IPS DF 6.9 (cell line): Measurements from ENCODE around the gene CR2.
"Not testable (repeated sequence)": the region's sequence is repeated elsewhere in the genome, so short reads cannot be mapped to it uniquely, and the experiment has no call there.

ENCODE experiments used
- DNase-seq: peaks from one replicate; pipeline ENCODE4 v3.0.0-alpha.2; 2013; ENCODE audit warnings: low read depth, low spot score
- H3K27ac ChIP-seq: one replicate; pipeline ENCODE4 v1.5.1; 2013; ENCODE audit warnings: low read length, control low read depth
- H3K27me3 ChIP-seq: 2 replicates; pipeline ENCODE4 v1.6.1; 2013; ENCODE audit warnings: mild to moderate bottlenecking, low read length; ENCODE audit not compliant: control insufficient read depth, insufficient read depth
- H3K36me3 ChIP-seq: 2 replicates; pipeline ENCODE4 v1.6.1; 2013; ENCODE audit warnings: low read length; ENCODE audit not compliant: control insufficient read depth, insufficient read depth
- H3K4me1 ChIP-seq: 2 replicates; pipeline ENCODE4 v1.6.1; 2013; ENCODE audit warnings: low read length; ENCODE audit not compliant: control insufficient read depth, insufficient read depth
- H3K4me3 ChIP-seq: 2 replicates; pipeline ENCODE4 v1.5.1; 2013; ENCODE audit warnings: mild to moderate bottlenecking, low read length
- H3K9me3 ChIP-seq: 2 replicates; pipeline ENCODE4 v1.6.1; 2013; ENCODE audit warnings: low read length, inconsistent platforms; ENCODE audit not compliant: control insufficient read depth, insufficient read depth
- WGBS: extraction: QIAGEN DNeasy Blood & Tissue Kit; methylation state at CpG from one replicate; pipeline ENCODE4 v1.1.7; 2013; ENCODE audit warnings: mixed read lengths, missing lambda C conversion rate; ENCODE audit not compliant: insufficient read length, insufficient coverage; 5-methylcytosine and 5-hydroxymethylcytosine counted together

Gene CR2

DNA sequence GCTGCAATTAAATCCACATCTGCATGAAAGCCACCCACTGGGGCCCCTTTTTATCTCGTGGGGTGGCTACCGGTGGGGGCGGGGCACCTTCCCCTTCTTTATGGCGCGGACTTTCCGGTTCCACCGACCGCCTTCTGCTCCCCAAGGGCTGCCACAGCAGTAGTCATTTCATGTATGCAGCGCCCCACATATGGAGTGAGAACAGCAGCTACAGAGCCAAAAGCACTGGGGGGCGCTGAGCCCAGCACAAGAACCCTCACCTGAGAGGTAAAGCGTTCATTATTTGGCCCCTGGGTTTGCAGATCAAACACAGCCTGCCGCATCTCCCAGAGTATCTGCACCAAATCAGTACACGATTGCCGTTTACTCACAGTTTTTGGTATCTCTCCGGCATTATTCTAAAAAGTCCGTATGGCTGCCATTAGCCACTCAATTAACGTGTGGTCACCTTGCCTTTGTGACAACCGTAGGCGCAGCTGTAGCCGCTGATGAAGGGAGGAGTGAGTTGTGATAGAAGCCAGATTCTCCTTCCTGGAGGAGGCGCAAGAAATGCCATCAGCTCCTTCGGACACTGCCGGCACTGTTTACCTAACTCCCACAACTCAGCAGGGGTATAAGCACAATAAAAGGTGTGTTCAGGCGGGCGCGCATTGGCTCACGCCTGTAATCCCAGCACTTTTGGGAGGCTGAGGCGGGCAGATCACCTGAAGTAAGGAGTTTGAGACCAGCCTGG lies 30.4 kb upstream of the CR2 start:
- no peaks in the 10 kb centered on the region for H3K27me3 ChIP-seq
- WGBS = no CpG with 5 or more reads among the region's 28 CpGs
- no peak overlapping the region for H3K4me3 ChIP-seq
- H3K9me3 ChIP-seq = no peaks in the 10 kb centered on the region
- DNase-seq = no peak
- no peaks in the 10 kb centered on the region for H3K36me3 ChIP-seq
- H3K27ac ChIP-seq = no peak overlapping the region
- H3K4me1 ChIP-seq = no peaks in the 10 kb centered on the region

DNA sequence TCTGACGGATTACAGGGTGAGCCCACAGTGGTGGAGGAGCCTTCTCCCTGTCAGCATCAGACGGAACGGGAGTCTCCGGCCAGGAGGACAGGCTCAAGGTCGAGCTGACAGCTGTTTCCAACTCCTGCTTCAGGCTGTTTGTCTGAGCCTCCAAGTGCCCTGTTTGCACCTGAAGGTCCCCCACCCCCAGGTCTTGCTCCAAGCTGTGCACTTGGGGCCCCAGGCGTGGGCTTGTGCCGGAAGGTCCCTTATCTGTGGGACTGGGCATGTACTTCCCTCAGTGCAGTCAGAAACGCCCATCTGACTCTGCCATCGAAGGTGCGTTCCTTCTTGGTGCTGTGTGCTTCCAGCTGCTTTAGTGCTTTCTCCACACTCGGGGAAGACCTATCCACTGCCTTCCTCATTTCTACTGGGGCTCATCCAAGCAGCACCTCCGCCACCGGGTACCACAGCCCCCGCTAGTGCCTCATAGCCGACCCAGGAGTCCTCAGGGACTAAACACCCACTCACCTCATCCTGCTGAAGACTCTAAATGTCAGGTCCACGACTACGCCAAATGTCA lies 29.5 kb upstream of the CR2 start:
- Histone ChIP-seq H3K9me3 (no peaks in the 10 kb centered on the region), H3K4me3 (no peak overlapping the region), H3K27ac (no peak overlapping the region), H3K36me3 (no peaks in the 10 kb centered on the region), H3K4me1 (no peaks in the 10 kb centered on the region), H3K27me3 (no peaks in the 10 kb centered on the region)
- WGBS = no CpG with 5 or more reads among the region's 17 CpGs
- DNase-seq = no peak

DNA sequence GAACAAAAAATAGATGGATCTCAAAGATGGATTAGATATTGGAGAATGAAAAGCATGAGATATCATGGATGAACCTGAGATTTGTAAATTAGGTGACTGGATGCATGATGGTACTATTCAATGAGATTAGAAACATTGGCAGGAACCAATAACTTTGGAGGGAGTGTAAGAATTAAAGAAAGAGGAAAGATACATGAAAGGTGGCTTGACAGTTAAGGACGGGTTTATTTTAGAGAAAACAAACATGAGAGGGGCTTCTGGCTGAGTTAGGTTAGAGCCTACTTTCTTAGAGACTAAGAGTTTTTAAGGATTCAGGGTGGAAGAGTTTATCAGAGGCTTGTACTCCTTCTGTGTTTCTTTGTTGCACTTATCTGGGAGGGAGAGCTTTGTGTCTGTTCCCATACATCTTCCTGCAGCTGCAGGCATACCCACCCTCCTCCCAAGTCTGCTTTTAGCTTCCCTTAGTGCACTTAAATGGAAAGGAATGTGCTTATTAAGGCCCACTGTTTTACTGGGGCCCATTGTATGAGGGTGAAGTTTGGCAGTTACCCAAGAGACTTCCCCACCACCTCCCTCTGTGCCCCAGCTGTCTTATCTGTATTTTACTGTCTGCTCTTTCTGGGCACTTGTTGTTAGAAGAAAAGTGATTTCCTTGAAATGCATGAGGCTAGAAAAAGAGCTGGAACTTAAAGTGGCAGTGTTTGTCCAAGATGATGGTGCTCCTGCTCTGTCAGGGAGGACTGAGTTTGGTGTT lies 26.1 kb upstream of the CR2 start:
- Histone ChIP-seq H3K36me3 (no peaks in the 10 kb centered on the region), H3K4me1 (no peaks in the 10 kb centered on the region), H3K4me3 (no peak overlapping the region), H3K27ac (no peak overlapping the region), H3K27me3 (no peaks in the 10 kb centered on the region), H3K9me3 (no peaks in the 10 kb centered on the region; the same call in 1 of the 2 replicates)
- WGBS = no CpG with 5 or more reads among the region's 1 CpG
- DNase-seq = no peak

DNA sequence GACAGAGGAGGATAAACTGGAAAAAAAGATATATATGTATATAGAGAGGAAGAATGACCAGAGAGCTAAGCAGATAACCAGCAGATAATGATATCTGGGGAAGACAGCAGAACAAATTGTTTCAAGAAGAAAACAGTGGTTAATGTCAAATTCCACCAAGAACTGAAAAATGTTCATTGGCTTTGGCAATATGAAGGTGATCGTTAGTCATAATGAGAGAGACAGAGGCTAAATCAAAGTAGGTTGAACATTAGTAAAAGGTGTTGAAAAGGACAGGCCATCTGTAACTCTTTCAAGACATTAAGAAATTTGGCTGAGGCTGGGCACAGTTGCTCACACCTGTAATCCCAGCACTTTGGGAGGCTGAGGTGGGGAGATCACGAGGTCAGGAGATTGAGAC lies 25.3 kb upstream of the CR2 start:
- no peaks in the 10 kb centered on the region for H3K27me3 ChIP-seq
- H3K36me3 ChIP-seq = no peaks in the 10 kb centered on the region
- no peak overlapping the region for H3K4me3 ChIP-seq
- WGBS = no CpG with 5 or more reads among the region's 2 CpGs
- no peak overlapping the region for H3K27ac ChIP-seq
- H3K4me1 ChIP-seq = no peaks in the 10 kb centered on the region
- DNase-seq = no peak
- no peaks in the 10 kb centered on the region; the same call in 1 of the 2 replicates for H3K9me3 ChIP-seq

DNA sequence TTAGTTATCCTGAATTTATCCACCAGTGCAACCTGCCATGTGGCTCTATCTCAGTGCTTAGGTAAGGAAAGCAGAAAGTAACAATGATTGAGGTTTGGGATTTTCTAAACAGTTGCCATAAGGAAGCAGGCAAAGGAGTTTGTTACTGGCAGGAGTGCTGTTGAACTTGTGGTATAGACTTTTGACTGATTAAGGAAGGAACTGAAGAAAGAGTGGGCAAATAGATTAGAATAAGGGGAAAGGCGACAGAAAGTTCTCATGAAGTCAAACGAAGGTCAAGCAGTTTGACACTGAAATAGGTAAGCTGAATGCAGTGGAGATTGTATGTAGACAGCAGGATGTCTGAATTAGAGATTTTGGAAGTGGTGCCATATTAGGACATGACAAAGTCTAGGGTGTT lies 24.2 kb upstream of the CR2 start:
- H3K27me3 ChIP-seq = no peaks in the 10 kb centered on the region
- H3K27ac ChIP-seq = no peak overlapping the region
- no peaks in the 10 kb centered on the region; the same call in 1 of the 2 replicates for H3K9me3 ChIP-seq
- no peak overlapping the region for H3K4me3 ChIP-seq
- WGBS = no CpG with 5 or more reads among the region's 2 CpGs
- H3K36me3 ChIP-seq = no peaks in the 10 kb centered on the region
- H3K4me1 ChIP-seq = no peaks in the 10 kb centered on the region
- DNase-seq = no peak

DNA sequence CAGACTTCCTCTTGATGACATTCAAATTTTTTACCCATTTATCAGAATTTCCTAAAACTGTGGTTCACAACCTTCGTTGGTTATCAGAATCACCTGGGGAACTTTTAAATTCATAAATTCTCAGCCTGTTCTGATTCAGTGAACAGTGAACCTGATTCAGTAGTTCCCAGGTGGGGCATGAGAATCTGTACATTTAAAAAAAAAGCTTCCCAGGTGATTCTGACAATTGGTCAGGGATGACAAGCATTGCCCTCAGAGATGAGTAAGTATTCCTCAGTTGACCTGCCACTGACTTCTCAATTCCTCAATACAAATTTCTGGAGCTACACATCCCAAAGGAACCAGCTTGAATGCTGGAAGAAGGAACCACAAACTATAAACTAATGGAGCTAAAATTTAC lies 23.5 kb upstream of the CR2 start:
- DNase-seq = no peak
- Histone ChIP-seq H3K4me3 (no peak overlapping the region), H3K9me3 (no peaks in the 10 kb centered on the region; the same call in 1 of the 2 replicates), H3K4me1 (no peaks in the 10 kb centered on the region), H3K36me3 (no peaks in the 10 kb centered on the region), H3K27ac (no peak overlapping the region), H3K27me3 (no peaks in the 10 kb centered on the region)
- no CpG with 5 or more reads among the region's 1 CpG for WGBS

DNA sequence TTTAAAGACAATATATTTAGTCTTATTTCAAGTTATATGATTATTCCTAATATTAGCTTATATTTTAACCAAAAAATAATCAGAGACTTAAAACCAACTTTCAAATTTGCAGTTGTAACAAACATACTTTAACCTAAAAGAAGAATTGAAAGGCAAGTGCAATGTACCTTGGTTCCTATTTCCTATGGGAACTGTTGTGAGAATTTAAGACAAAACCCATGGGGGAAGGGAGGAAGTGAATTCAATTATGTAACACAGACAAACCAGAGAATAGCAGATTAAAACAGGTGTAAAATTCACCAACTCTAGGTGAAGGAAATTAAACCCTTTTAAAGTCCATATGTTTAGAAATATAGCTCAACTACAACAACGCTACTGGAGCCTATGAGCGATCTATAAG lies 22.6 kb upstream of the CR2 start:
- no peak for DNase-seq
- Histone ChIP-seq H3K4me3 (no peak overlapping the region), H3K36me3 (no peaks in the 10 kb centered on the region), H3K27ac (no peak overlapping the region), H3K27me3 (no peaks in the 10 kb centered on the region), H3K9me3 (no peaks in the 10 kb centered on the region; the same call in 1 of the 2 replicates), H3K4me1 (no peaks in the 10 kb centered on the region)
- no CpG with 5 or more reads among the region's 2 CpGs for WGBS

DNA sequence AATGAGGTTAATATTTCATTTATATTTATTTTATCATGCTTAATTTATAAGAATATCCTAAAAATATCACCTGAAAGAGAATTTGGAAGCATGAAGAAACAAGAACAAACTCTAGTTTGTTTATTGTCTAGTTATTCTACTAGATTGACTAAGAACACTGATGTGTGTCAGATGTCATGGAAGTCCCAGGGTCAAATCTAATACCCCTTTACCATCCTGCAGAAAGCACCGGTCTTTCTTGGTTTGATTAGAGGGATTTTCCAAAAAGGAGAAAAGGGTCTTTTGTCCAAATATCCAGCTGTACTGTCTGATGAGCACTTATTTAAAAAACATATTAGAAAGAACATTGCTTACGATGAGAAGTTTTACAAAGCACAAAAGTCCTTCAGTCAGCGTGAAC lies 20.7 kb upstream of the CR2 start:
- H3K4me3 ChIP-seq = no peak overlapping the region
- no peaks in the 10 kb centered on the region for H3K27me3 ChIP-seq
- WGBS = no CpG with 5 or more reads among the region's 3 CpGs
- H3K36me3 ChIP-seq = no peaks in the 10 kb centered on the region
- DNase-seq = no peak
- no peak overlapping the region for H3K27ac ChIP-seq
- H3K9me3 ChIP-seq = no peaks in the 10 kb centered on the region; the same call in 1 of the 2 replicates
- no peaks in the 10 kb centered on the region for H3K4me1 ChIP-seq

DNA sequence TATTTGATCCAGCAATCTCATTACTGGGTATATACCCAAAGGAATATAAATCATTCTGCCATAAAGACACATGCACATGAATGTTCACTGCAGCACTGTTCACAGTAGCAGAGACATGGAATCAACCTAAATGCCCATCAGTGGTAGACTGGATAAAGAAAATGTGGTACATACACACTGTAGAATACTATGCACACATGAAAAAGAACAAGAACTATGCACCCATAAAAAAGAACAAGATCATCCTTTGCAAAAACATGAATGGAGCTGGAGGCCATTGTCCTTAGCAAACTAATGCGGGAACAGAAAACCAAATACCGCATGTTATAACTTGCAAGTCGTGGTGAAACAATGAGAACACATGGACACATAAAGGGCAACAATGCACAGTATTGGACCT lies 17.4 kb upstream of the CR2 start:
- not testable (repeated sequence) for H3K36me3 ChIP-seq, H3K27ac ChIP-seq, DNase-seq, H3K9me3 ChIP-seq, H3K4me3 ChIP-seq, H3K4me1 ChIP-seq, H3K27me3 ChIP-seq
- WGBS = no CpG with 5 or more reads among the region's 3 CpGs

DNA sequence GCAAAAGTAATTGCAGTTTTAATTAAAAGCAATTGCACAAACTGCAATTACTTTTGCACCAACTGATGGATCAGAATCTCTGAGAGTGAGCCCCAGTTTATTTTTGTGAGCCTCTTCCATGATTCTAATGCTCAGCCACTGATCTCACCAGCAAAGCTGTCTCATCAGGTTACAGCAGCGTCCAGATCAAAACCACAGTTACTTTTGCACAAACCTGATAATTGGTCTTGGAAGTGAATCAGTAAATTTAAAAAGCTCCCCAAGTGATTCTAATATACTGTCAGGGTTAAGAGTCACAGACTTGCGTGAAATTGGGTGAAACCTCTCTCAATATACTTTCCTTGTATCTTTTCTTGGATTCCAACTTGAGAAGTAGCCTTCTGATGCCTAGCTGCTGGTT lies 13.5 kb upstream of the CR2 start:
- Histone ChIP-seq H3K4me1 (no peaks in the 10 kb centered on the region), H3K4me3 (no peak overlapping the region), H3K27me3 (no peaks in the 10 kb centered on the region), H3K36me3 (no peaks in the 10 kb centered on the region), H3K9me3 (no peaks in the 10 kb centered on the region), H3K27ac (no peak overlapping the region)
- DNase-seq = no peak
- no CpG with 5 or more reads among the region's 2 CpGs for WGBS
